Measurements from ENCODE around the gene PHC2. TPM values are rescaled to one million over a fixed set of nuclear protein-coding genes. Genes with fewer than 3 reads are reported as not detected.
A peak's percentile ranks its signal among the peaks of the same experiment; 100 is the strongest.

Gene PHC2
- total RNA-seq, 1 experiment from 2014 or later: 9.4 TPM

GRCh38 chr1:33320619-33321165, 110.2 kb downstream of the PHC2 start, which contains the start of gene A3GALT2:
Gene A3GALT2 (minus strand): TSS chr1:33321098. CDS start chr1:33321098, 0 bp downstream.
- H3K79me1 ChIP-seq (ENCODE audit: insufficient read depth, low read depth, low read length, poor library complexity, severe bottlenecking): no peaks in the 10 kb centered on the region
- no peak within 1 kb of the TSS for H4K8ac ChIP-seq (replicated peaks; ENCODE audit: insufficient read length, low read depth, low read length)

More at GRCh38 chr1:33320619-33321165, 110.2 kb downstream of the PHC2 start, which contains the start of gene A3GALT2:
- Histone ChIP-seq H3K27me3 (ENCODE audit: insufficient read depth, low read length) (no peaks in the 10 kb centered on the region), H4K20me1 (ENCODE audit: control insufficient read depth, insufficient read depth, insufficient read length) (no peaks in the 10 kb centered on the region), H3K4ac (ENCODE audit: low read depth, low read length) (no peak within 1 kb of the TSS), H2BK5ac (ENCODE audit: insufficient read length, low read length) (no peak within 1 kb of the TSS), H2BK15ac (ENCODE audit: low read depth, low read length) (no peak within 1 kb of the TSS), H3K14ac (ENCODE audit: insufficient read depth, low read length) (no peak within 1 kb of the TSS; the same call in 1 of the 2 replicates), H2BK12ac (ENCODE audit: insufficient read length, low read depth, low read length) (no peak within 1 kb of the TSS), H2AK5ac (ENCODE audit: insufficient read length, low read length) (no peak within 1 kb of the TSS), H3K79me2 (ENCODE audit: insufficient read depth, low read length) (no peaks in the 10 kb centered on the region), H3K27ac (ENCODE audit: insufficient read length, low read depth, low read length) (no peak within 1 kb of the TSS), H3K56ac (ENCODE audit: insufficient read length, low read depth, low read length) (no peak within 1 kb of the TSS), H3K4me1 (ENCODE audit: insufficient read depth, low read length) (no peaks in the 10 kb centered on the region), H3T11ph (ENCODE audit: low read length) (no peak within 1 kb of the TSS), H3K23ac (ENCODE audit: insufficient read length, low read depth, low read length) (no peak within 1 kb of the TSS), H3K4me2 (ENCODE audit: insufficient read depth, insufficient read length, low read length) (no peak within 1 kb of the TSS), H2BK120ac (ENCODE audit: low read depth, low read length, poor library complexity, severe bottlenecking) (no peak within 1 kb of the TSS), H4K91ac (ENCODE audit: insufficient read length, low read depth, low read length) (no peak within 1 kb of the TSS), H4K5ac (ENCODE audit: insufficient read length, low read depth, low read length) (no peak within 1 kb of the TSS), H2BK20ac (ENCODE audit: low read depth, low read length, poor library complexity, severe bottlenecking) (no peak within 1 kb of the TSS), H3K23me2 (ENCODE audit: insufficient read length, low read depth, low read length, poor library complexity, severe bottlenecking) (no peaks in the 10 kb centered on the region), H3K18ac (ENCODE audit: insufficient read length, low read depth, low read length) (no peak within 1 kb of the TSS), H2AFZ (ENCODE audit: low read length) (no peak within 1 kb of the TSS), H3K9me3 (ENCODE audit: control insufficient read depth, low read depth, low read length) (no peaks in the 10 kb centered on the region), H3K9ac (ENCODE audit: extremely low read depth, insufficient read length, low read length) (no peak within 1 kb of the TSS)
- peak within 1 kb of the TSS in 1 of 3 experiments; percentile 13; a peak in 1 of 7 replicates for H3K27ac Mint-ChIP-seq
- DNase-seq: no peak
- H3K27me3 Mint-ChIP-seq (ENCODE audit: low read depth): peaks cover 21% of the 10 kb centered on the region
- no peak within 1 kb of the TSS for H3K4me3 Mint-ChIP-seq
- peaks cover 0 to 11% (median 0%) of the 10 kb centered on the region in 3 experiments; a peak in 4 of 7 replicates for H3K36me3 Mint-ChIP-seq (ENCODE audit: insufficient read depth in 1 of 3, low read depth in 3 of 3)
- no peaks in the 10 kb centered on the region for H3K9me3 Mint-ChIP-seq
- TF ChIP-seq CTCF (conservative IDR thresholded peaks at IDR 0.05): no peak
- H3K4me1 Mint-ChIP-seq: peaks cover 5 to 18% of the 10 kb centered on the region in 2 experiments
- WGBS (ENCODE audit: extremely low coverage, insufficient read length, low lambda C conversion rate): no CpG with 5 or more reads among the region's 8 CpGs

All from H9 (cell line).